HG03565 (cell line): ENCODE measurements around the gene UNC119B.
"Not testable (repeated sequence)": the region's sequence is repeated elsewhere in the genome, so short reads cannot be mapped to it uniquely, and the experiment has no call there.

Source experiments
- ATAC-seq: cut with Tn5 transposase; IDR thresholded peaks from one replicate; pipeline ENCODE4 v1.9.1; 2021; ENCODE audit warnings: mild to moderate bottlenecking, moderate library complexity; ENCODE audit not compliant: unreplicated experiment

UNC119B gene

DNA sequence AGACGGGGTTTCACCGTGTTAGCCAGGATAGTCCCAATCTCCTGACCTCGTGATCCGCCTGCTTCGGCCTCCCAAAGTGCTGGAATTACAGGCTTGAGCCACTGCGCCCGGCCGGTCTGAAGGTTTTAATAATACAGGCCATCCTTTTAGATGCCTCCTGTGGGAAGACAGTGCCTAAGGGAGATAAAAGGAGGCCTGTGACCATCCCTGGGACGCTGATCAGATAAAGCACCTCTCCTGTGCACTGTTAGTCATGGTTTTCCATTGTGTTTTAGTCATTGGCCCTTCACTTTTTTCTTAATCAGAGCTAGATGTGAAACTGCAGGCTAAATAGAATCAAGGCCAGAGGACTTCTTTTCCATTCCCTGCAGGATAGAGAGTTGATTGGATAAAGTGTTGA lies 7.8 kb downstream of the UNC119B start:
- ATAC-seq: no peak

DNA sequence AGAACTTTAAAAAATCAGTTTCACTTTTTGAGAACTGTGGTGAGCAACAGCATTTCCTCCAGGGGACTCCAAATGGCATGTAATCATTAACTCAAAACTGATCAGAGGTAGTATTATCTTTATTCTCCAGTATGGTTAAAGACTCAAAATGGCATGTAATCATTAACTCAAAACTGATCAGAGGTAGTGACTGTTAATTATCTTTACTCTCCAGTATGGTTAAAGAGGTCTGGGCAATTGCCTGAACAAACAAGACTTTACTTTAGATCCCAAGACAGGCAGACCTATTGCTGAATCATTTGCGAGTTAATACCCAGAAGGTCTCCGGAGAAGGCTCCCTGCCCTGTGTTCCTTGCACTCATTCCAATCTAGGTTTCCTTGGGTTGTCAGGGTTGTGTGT lies 8.8 kb downstream of the UNC119B start:
- no peak for ATAC-seq

DNA sequence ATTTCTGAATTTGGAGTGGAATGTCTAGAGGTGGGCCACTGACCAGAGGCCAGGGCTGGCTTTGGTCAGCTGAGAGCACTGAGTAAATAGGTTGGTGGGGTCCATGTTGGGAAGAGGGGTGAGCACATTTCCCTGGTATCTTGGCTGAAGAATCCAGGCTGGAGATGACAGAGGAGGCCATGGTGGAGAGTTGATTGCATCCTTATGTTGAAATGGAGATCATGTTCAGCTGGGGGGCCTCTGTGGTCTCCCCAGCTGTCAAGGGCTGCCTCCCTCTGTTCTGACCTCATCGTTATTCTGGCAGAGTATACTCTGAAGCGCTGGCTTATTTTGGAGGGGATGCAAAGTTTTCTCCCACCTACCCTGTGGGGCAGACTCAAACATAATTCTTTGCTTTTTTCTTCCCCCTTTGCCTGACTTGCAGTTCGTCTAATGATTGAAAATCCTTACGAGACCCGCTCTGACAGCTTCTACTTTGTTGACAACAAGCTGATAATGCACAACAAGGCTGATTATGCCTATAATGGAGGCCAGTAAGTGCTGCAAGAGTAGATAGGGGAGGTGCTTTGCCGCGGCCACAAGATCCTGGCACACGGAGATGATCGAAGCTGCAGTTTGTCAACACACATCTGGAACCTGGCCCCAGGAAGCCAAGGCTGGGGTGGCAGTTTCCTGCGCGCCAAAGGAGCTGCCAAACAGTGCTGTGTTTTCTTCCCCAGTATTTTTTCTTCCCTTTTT lies 9.4 kb downstream of the UNC119B start:
- ATAC-seq: no peak

GRCh38 chr12:120720234-120720986 lies 10.2 kb downstream of the UNC119B start:
- ATAC-seq: no peak

DNA sequence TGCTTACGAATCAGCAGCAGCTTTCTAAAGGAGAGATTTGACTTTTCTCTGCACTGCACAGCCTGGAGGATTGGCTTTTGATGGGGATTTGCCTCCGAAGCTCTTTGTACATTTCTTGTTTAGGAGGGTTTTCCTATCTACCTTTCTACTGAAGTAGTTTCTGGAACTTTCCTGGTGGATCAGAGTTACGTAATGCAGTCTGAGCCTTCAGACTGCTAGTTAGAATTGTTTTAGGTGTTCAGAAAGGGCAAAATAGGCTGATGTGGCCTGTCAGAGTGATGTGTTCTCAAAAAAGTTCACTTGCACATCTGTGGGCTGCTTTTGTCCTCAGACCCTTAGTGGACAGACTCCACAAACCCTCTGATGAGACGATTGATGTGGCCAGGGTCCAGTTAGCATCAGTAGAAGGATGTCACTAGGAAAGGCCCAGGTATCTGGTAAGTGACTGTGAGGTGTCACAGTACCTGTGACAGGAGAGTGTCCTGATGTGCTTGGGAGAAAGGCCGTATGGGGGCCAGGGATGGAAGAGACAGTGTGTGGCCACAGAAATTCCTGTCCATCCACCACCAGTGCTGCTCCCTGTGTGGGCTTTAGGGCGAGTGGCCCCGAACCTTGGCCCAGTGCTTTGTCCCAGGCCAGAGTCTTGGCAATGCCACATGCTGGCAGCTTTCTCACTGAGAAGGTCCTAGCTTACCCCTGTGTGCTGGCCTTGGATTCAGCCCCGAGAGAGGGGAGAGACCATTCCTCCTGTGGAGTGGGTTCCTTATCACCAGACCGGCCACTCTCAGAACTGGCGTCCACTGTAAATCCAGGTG lies 10.9 kb downstream of the UNC119B start:
- ATAC-seq: no peak

GRCh38 chr12:120721866-120722265 lies 11.6 kb downstream of the UNC119B start:
- ATAC-seq: no peak

DNA sequence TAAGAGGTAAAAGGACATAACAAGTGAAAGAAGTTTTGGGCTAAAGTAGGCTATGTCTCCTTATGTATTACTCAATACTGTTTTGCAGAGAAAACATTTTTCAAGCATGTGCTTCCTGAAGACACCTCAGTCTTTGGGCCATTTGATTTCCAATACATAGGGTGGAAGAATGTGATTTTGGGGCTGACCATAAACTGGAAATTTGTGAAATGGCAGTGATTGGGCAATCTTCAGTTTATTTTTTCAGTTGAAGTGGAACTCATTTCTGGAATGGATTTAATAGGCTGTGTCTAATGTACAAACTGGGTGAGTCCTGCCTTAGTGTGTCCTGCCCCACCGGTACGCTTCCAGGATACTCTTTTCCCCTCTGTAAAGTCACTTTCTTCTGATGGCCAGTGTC lies 12.5 kb downstream of the UNC119B start:
- ATAC-seq: no peak

DNA sequence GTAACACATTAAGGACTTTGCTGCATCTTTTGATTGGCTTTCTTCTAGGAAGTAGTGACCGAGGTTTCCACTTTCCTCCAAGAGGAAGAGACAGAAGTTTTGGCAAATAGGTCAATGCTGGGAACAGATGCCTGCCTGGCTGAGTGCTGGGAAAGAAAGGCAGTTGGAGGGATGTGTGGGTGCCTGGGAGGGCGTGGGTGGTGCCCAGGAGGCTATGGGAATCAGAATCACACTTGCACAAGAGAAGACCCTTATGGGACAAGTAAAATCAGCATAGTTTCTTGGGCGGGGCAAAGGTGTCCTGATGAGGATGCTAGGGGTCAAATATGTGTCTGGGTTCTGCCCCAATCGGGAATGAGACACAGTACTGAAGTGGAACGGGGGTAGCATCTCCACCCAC lies 14.5 kb downstream of the UNC119B start:
- no peak for ATAC-seq

DNA sequence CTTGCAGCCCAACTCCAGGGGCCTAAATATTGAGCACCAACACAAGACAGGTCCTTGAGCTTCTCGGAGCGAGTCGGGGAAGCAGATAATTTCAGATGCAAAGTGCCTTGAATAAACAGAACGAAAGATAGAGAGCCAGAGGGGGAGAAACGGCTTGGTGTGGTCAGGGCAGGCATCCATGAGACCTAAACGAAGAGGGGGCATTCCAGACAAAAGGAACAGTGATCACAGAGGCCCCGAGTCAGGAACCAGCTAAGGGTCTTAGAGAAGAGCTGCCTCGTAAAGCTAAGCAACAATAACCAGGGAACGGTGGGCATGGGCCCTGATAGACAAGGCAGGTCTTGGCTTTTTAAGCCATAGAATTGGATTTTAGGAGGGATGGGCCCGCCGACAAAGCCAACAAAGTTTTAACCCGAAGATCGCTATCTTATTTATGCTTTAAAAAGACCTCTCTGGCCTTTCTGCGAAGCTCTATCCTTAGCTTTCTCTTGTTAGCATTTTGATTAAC lies 14.9 kb downstream of the UNC119B start:
- ATAC-seq: no peak

GRCh38 chr12:120725659-120726509 lies 15.6 kb downstream of the UNC119B start, which contains the start of gene ACADS:
ACADS (plus strand) TSS chr12:120725826; CDS start chr12:120725886, 60 bp downstream.
- ATAC-seq: peak; percentile 84

- no peak for ATAC-seq
Observed at GRCh38 chr12:120726510-120726793, 16.2 kb downstream of the UNC119B start.

- ATAC-seq: no peak
Observed at GRCh38 chr12:120726961-120727360, 16.7 kb downstream of the UNC119B start.

- ATAC-seq: not testable (repeated sequence)
Observed at GRCh38 chr12:120732198-120732597, 21.9 kb downstream of the UNC119B start.

DNA sequence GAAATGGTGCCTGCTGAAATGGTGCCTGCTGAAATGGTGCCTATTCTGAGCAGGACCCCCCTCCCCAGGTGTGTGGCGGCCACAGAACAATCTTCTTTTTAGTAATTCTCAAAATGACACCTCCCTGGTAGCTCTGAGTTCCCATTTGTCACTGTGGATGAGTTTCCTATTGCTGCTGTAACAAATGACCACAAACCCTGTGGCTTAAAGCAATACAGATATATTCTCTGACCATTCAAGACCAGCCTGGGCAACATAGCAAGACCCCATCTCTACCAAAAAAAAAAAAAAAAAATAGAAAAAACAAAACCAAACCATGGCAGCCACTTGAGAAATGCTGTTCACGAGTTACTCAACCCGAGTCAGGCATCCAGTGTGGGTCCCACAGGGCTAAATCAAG lies 23.3 kb downstream of the UNC119B start:
- ATAC-seq: no peak

DNA sequence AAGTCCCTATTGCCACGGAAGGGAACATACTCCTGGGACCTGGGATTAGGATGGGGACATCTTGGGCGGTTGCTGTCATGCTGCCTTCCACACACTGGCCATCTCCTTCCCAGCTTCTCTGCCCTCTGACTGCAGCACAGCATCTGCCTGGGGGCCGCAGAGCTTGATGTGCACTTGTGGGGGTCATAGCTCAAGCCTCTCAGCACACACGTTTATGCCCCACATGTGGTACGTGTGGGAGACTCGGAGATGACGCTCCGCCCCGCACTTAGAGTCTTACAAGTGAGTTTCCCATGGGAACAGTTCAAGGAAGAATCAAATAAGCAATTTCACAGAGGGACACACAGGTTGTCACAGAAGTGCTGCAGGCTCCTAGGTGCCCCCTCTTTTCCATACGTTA lies 24.0 kb downstream of the UNC119B start:
- no peak for ATAC-seq

GRCh38 chr12:120735181-120735580 lies 24.9 kb downstream of the UNC119B start:
- ATAC-seq: no peak

DNA sequence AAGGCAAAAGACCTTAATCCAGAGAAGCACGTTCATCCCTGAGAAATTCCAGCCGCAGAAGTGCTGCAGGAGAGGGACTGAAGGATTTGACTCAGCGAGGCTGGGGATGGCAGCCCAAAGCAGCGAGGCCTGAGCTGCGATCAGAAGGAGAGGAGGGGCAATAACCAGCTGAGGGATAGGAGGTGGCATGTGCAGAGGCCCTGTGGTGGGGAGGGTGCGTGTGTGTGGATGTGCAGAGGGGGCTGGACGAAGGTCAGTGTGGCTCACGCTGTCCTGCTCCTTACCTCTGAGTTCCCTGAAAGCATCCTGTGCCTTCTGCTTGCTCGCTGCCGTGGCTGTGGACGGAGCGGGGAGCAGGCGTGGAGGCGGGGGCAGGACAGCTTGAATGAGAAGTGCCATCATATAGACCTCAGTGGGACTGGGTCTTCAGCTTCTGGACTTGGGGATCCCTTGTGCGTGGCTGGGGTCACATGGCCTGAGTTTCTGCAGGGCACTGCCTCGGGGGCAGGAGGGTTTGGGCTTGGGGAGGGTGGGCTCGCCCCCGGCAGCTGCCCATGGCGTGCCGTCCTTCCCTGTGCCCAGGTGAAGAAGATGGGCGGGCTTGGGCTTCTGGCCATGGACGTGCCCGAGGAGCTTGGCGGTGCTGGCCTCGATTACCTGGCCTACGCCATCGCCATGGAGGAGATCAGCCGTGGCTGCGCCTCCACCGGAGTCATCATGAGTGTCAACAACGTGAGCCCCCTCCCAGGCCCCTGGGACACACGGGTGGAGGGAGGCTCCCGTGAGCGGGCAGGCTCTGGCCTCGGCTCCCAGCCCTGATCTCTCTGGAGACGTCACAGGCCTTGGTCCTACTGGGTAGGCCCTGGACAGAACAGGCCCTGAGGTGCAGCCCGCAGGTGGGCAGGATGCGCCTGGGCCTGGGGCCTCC lies 26.4 kb downstream of the UNC119B start:
- no peak for ATAC-seq

GRCh38 chr12:120737557-120738251 lies 27.4 kb downstream of the UNC119B start:
- ATAC-seq: no peak
